HEK293 (cell line): Measurements from ENCODE around the gene TPRN.

Experiments
- KLF9 ChIP-seq: fragments of 450-650 bp; formaldehyde crosslinking; IDR thresholded peaks from 2 replicates; pipeline ENCODE4 v1.5.1; 2016; ENCODE audit warnings: missing biosample characterization, missing genetic modification characterization, low read depth
- OSR2 ChIP-seq: fragments of 450-650 bp; formaldehyde crosslinking; IDR thresholded peaks from 2 replicates; pipeline ENCODE4 v1.5.1; 2016; ENCODE audit warnings: missing biosample characterization, missing genetic modification characterization
- PRDM10 ChIP-seq: fragments of 450-650 bp; formaldehyde crosslinking; IDR thresholded peaks from 2 replicates; pipeline ENCODE4 v1.5.1; 2016; ENCODE audit warnings: missing biosample characterization, missing genetic modification characterization
- TCF7L2 ChIP-seq: IDR thresholded peaks from 2 replicates; pipeline ENCODE4 v1.6.1; 2011; ENCODE audit warnings: low read depth, mild to moderate bottlenecking, inconsistent platforms, low read length, moderate library complexity, borderline replicate concordance
- ZBTB1 ChIP-seq: fragments of 450-650 bp; formaldehyde crosslinking; IDR thresholded peaks from 2 replicates; pipeline ENCODE4 v1.5.1; 2016; ENCODE audit warnings: missing biosample characterization, missing genetic modification characterization
- ZBTB17 ChIP-seq: fragments of 450-650 bp; formaldehyde crosslinking; IDR thresholded peaks from 2 replicates; pipeline ENCODE4 v1.5.1; 2016; ENCODE audit warnings: missing biosample characterization, missing genetic modification characterization
- ZBTB20 ChIP-seq: fragments of 450-650 bp; formaldehyde crosslinking; IDR thresholded peaks from 2 replicates; pipeline ENCODE4 v1.5.1; 2016; ENCODE audit warnings: missing biosample characterization, missing genetic modification characterization
- ZBTB49 ChIP-seq: fragments of 450-650 bp; formaldehyde crosslinking; IDR thresholded peaks from 2 replicates; pipeline ENCODE4 v1.5.1; 2016; ENCODE audit warnings: missing biosample characterization, missing genetic modification characterization, low read depth
- ZBTB7A ChIP-seq: fragments of 450-650 bp; formaldehyde crosslinking; IDR thresholded peaks from 2 replicates; pipeline ENCODE4 v1.5.1; 2016; ENCODE audit warnings: low read depth, missing biosample characterization, missing genetic modification characterization
- ZNF112 ChIP-seq: fragments of 450-650 bp; formaldehyde crosslinking; IDR thresholded peaks from 2 replicates; pipeline ENCODE4 v1.5.0; 2017; ENCODE audit warnings: missing biosample characterization, missing genetic modification characterization
- ZNF16 ChIP-seq: fragments of 450-650 bp; formaldehyde crosslinking; IDR thresholded peaks from 2 replicates; pipeline ENCODE4 v1.5.1; 2016; ENCODE audit warnings: low read depth, missing biosample characterization, missing genetic modification characterization
- ZNF169 ChIP-seq: fragments of 450-650 bp; formaldehyde crosslinking; IDR thresholded peaks from 2 replicates; pipeline ENCODE4 v1.5.1; 2016; ENCODE audit warnings: missing biosample characterization, missing genetic modification characterization
- ZNF174 ChIP-seq: fragments of 450-650 bp; formaldehyde crosslinking; IDR thresholded peaks from 2 replicates; pipeline ENCODE4 v1.5.0; 2017; ENCODE audit warnings: missing biosample characterization, mild to moderate bottlenecking, missing genetic modification characterization
- ZNF362 ChIP-seq: fragments of 450-650 bp; formaldehyde crosslinking; IDR thresholded peaks from 2 replicates; pipeline ENCODE4 v1.5.1; 2016; ENCODE audit warnings: missing biosample characterization, missing genetic modification characterization
- ZNF398 ChIP-seq: fragments of 450-650 bp; formaldehyde crosslinking; IDR thresholded peaks from 2 replicates; pipeline ENCODE4 v1.5.1; 2017; ENCODE audit warnings: missing biosample characterization, missing genetic modification characterization
- ZNF449 ChIP-seq: fragments of 450-650 bp; formaldehyde crosslinking; IDR thresholded peaks from 2 replicates; pipeline ENCODE4 v1.5.1; 2017; ENCODE audit warnings: missing biosample characterization, mild to moderate bottlenecking, missing genetic modification characterization, moderate library complexity
- ZNF514 ChIP-seq: fragments of 450-650 bp; formaldehyde crosslinking; IDR thresholded peaks from 2 replicates; pipeline ENCODE4 v1.5.1; 2016; ENCODE audit warnings: missing biosample characterization, missing genetic modification characterization
- ZNF530 ChIP-seq: fragments of 450-650 bp; formaldehyde crosslinking; IDR thresholded peaks from 2 replicates; pipeline ENCODE4 v1.5.1; 2016; ENCODE audit warnings: low read depth, missing biosample characterization, missing genetic modification characterization
- ZNF639 ChIP-seq: fragments of 450-650 bp; formaldehyde crosslinking; IDR thresholded peaks from 2 replicates; pipeline ENCODE4 v1.5.1; 2016; ENCODE audit warnings: missing biosample characterization, missing genetic modification characterization
- ZNF654 ChIP-seq: fragments of 450-650 bp; formaldehyde crosslinking; IDR thresholded peaks from 2 replicates; pipeline ENCODE4 v1.5.1; 2016; ENCODE audit warnings: low read depth, missing biosample characterization, missing genetic modification characterization
- ZNF660 ChIP-seq: fragments of 450-650 bp; IDR thresholded peaks from 2 replicates; pipeline ENCODE4 v1.5.1; 2018; ENCODE audit warnings: missing biosample characterization, mild to moderate bottlenecking, missing genetic modification characterization
- ZNF692 ChIP-seq: fragments of 450-650 bp; formaldehyde crosslinking; IDR thresholded peaks from 2 replicates; pipeline ENCODE4 v1.5.1; 2016; ENCODE audit warnings: missing biosample characterization, missing genetic modification characterization
- ZNF76 ChIP-seq: fragments of 450-650 bp; formaldehyde crosslinking; IDR thresholded peaks from 2 replicates; pipeline ENCODE4; 2016; ENCODE audit warnings: low read depth, missing biosample characterization, missing genetic modification characterization, borderline replicate concordance
- ZNF777 ChIP-seq: fragments of 450-650 bp; formaldehyde crosslinking; IDR thresholded peaks from 2 replicates; pipeline ENCODE4 v1.5.1; 2017; ENCODE audit warnings: missing biosample characterization, missing genetic modification characterization, borderline replicate concordance
- ZNF785 ChIP-seq: fragments of 450-650 bp; formaldehyde crosslinking; IDR thresholded peaks from 2 replicates; pipeline ENCODE4 v1.5.1; 2016; ENCODE audit warnings: missing biosample characterization, missing genetic modification characterization
- ZNF843 ChIP-seq: fragments of 450-650 bp; formaldehyde crosslinking; IDR thresholded peaks from 2 replicates; pipeline ENCODE4 v1.5.1; 2016; ENCODE audit warnings: missing biosample characterization, missing genetic modification characterization

TPRN gene

GRCh38 chr9:137227054-137227852, 26.7 kb upstream of the TPRN start, which contains the start of gene RNF224 (continued):
- TF ChIP-seq ZNF530 (tag by site-specific recombination): no peak
- TF ChIP-seq KLF9 (tag by site-specific recombination): no peak
- no peak for TF ChIP-seq ZNF16 (tag by site-specific recombination)
- no peak for TF ChIP-seq ZBTB7A
- no peak for TF ChIP-seq ZNF169 (tag by site-specific recombination)
- TF ChIP-seq ZNF843: no peak
- no peak for TF ChIP-seq TCF7L2
- no peak for TF ChIP-seq ZNF449
- no peak for TF ChIP-seq ZNF777 (tag by site-specific recombination)
- no peak for TF ChIP-seq ZBTB1 (tag by site-specific recombination)
- no peak for TF ChIP-seq ZBTB49 (tag by site-specific recombination)
- TF ChIP-seq ZNF654 (tag by site-specific recombination): peak; percentile 74
- no peak for TF ChIP-seq ZNF362 (tag by site-specific recombination)
- TF ChIP-seq ZNF174: no peak
- peak; percentile 85 for TF ChIP-seq ZBTB17
- 0 out of 2 replicates have a peak, but pooled peaks have one; percentile 30 for TF ChIP-seq ZNF398 (tag by site-specific recombination)
- no peak for TF ChIP-seq ZNF785 (tag by site-specific recombination)
- TF ChIP-seq ZNF639: no peak
- no peak for TF ChIP-seq OSR2
- TF ChIP-seq ZBTB20 (tag by site-specific recombination): no peak
- no peak for TF ChIP-seq ZNF692 (tag by site-specific recombination)
- TF ChIP-seq ZNF112: no peak
- TF ChIP-seq PRDM10 (tag by site-specific recombination): no peak
- no peak for TF ChIP-seq ZNF660
- no peak for TF ChIP-seq ZNF76
- no peak for TF ChIP-seq ZNF514 (tag by site-specific recombination)
